Neutrophil (primary cell): ENCODE measurements around the gene COL4A1.

ENCODE experiments used
- H3K27ac ChIP-seq: fragments of 200-600 bp; sonication (generic); 2 replicates; pipeline ENCODE4 v1.5.1; 2016; ENCODE audit warnings: mild to moderate bottlenecking, moderate library complexity
- H3K27me3 ChIP-seq: fragments of 200-600 bp; sonication (generic); 2 replicates; pipeline ENCODE4 v1.6.0; 2016; ENCODE audit warnings: mild to moderate bottlenecking
- H3K36me3 ChIP-seq: fragments of 200-600 bp; sonication (generic); 2 replicates; pipeline ENCODE4 v1.5.1; 2017
- H3K4me1 ChIP-seq, 2 experiments: fragments of 200-600 bp in 1 of 2; sonication (generic) in 1 of 2; 1 replicate in 1 of 2; 2 replicates in 1 of 2; pipeline versions ENCODE4 v1.5.1 to v1.6.1; 2013 to 2016; ENCODE audit warnings: low read depth in 1 of 2, low read length in 1 of 2, mild to moderate bottlenecking in 1 of 2, moderate library complexity in 1 of 2; ENCODE audit not compliant: control insufficient read depth in 1 of 2, insufficient read depth in 1 of 2
- H3K4me3 ChIP-seq, 2 experiments: fragments of 200-600 bp in 1 of 2; sonication (generic) in 1 of 2; 1 replicate in 1 of 2; 2 replicates in 1 of 2; pipeline ENCODE4 v1.5.1; 2013 to 2016; ENCODE audit warnings: low read depth in 1 of 2, low read length in 1 of 2, mild to moderate bottlenecking in 1 of 2, moderate library complexity in 1 of 2
- H3K9me3 ChIP-seq: fragments of 200-600 bp; sonication (generic); 2 replicates; pipeline ENCODE4 v1.5.1; 2016
- TF ChIP-seq, protein P1 (sequence below): fragments of 200-600 bp; sonication (generic); IDR thresholded peaks from 2 replicates; pipeline ENCODE4 v1.5.1; 2016; ENCODE audit warnings: antibody characterized with exemption

COL4A1 gene

GRCh38 chr13:110290826-110291225 lies 16.1 kb downstream of the COL4A1 start:
- Histone ChIP-seq H3K9me3 (no peaks in the 10 kb centered on the region), H3K4me3 (no peak overlapping the region), H3K27me3 (peaks cover 10% of the 10 kb centered on the region), H3K4me1 (no peaks in the 10 kb centered on the region), H3K27ac (no peak overlapping the region), H3K36me3 (no peaks in the 10 kb centered on the region)
- TF ChIP-seq, protein P1, sequence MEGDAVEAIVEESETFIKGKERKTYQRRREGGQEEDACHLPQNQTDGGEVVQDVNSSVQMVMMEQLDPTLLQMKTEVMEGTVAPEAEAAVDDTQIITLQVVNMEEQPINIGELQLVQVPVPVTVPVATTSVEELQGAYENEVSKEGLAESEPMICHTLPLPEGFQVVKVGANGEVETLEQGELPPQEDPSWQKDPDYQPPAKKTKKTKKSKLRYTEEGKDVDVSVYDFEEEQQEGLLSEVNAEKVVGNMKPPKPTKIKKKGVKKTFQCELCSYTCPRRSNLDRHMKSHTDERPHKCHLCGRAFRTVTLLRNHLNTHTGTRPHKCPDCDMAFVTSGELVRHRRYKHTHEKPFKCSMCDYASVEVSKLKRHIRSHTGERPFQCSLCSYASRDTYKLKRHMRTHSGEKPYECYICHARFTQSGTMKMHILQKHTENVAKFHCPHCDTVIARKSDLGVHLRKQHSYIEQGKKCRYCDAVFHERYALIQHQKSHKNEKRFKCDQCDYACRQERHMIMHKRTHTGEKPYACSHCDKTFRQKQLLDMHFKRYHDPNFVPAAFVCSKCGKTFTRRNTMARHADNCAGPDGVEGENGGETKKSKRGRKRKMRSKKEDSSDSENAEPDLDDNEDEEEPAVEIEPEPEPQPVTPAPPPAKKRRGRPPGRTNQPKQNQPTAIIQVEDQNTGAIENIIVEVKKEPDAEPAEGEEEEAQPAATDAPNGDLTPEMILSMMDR = no peak

- TF ChIP-seq, protein P1 = no peak
- H3K4me3 ChIP-seq = no peak overlapping the region
- peaks cover 5% of the 10 kb centered on the region for H3K27me3 ChIP-seq
- H3K27ac ChIP-seq = no peak overlapping the region
- no peaks in the 10 kb centered on the region for H3K36me3 ChIP-seq
- H3K4me1 ChIP-seq = no peaks in the 10 kb centered on the region
- no peaks in the 10 kb centered on the region for H3K9me3 ChIP-seq
These were observed 16.8 kb downstream of the COL4A1 start for GRCh38 chr13:110290153-110290552.

- peaks cover 5% of the 10 kb centered on the region for H3K27me3 ChIP-seq
- no peaks in the 10 kb centered on the region for H3K36me3 ChIP-seq
- no peaks in the 10 kb centered on the region for H3K9me3 ChIP-seq
- no peak overlapping the region for H3K27ac ChIP-seq
- TF ChIP-seq, protein P1 = no peak
- H3K4me3 ChIP-seq = no peak overlapping the region
- H3K4me1 ChIP-seq = no peaks in the 10 kb centered on the region
These were observed 17.3 kb downstream of the COL4A1 start for GRCh38 chr13:110289661-110290060.

- peaks cover 5% of the 10 kb centered on the region for H3K27me3 ChIP-seq
These were observed 17.8 kb downstream of the COL4A1 start for GRCh38 chr13:110289174-110289573.

DNA sequence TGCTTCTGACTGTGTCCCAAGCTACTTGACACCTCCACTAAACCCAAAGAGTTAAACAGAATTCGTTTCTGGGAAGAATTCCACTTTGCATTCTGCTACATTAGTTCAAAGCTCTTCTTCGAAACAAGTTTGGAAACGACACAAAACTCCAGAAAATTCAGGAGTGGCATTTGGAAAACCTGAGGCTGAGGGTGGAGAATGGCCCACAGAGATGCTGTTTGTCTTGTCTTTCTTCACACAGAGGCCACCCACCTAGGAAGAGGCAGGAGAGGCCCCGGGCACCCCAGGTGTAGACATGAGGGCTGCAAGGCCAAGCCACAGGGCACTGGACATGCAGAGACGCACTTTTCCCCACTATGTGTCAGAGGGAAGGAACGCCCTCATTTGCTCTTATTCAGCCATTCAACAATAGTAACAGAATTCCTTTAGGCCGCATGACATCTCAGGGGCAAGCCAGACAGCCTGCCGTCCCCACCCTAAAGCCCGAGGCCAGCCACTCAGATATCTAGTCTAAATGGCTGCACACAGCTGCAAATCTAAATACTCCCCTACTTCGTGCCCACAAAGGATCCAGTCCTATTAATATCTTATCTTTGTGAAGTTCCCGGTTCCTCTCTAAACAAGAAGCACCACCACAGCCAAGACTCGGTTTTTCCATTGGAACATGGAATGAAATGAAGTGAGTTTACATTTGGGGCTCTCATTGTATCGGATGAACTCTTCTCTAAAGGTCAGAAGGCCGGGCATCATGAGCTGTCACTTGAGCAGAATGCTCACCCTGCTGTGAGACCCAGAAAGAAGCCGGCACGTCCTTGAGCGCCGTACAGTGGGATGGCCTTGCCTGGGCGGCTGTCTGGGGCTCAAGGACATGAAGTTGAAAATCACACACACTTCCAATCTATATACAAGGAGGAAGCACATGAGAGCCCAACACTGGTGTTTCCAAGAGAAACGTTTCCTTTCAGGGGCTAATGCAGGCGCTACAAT lies 19.8 kb downstream of the COL4A1 start:
- H3K4me1 ChIP-seq = no peaks in the 10 kb centered on the region
- H3K27ac ChIP-seq = no peak overlapping the region
- peaks cover 10% of the 10 kb centered on the region for H3K27me3 ChIP-seq
- TF ChIP-seq, protein P1 = no peak
- H3K9me3 ChIP-seq = no peaks in the 10 kb centered on the region
- H3K36me3 ChIP-seq = no peaks in the 10 kb centered on the region
- H3K4me3 ChIP-seq = no peak overlapping the region

More at GRCh38 chr13:110289174-110289573, 17.8 kb downstream of the COL4A1 start:
- no peak overlapping the region for H3K4me3 ChIP-seq
- H3K9me3 ChIP-seq = no peaks in the 10 kb centered on the region
- H3K4me1 ChIP-seq = no peaks in the 10 kb centered on the region
- no peaks in the 10 kb centered on the region for H3K36me3 ChIP-seq
- TF ChIP-seq, protein P1 = no peak
- H3K27ac ChIP-seq = no peak overlapping the region
